Measurements from ENCODE around the gene DAP. TPM values are rescaled to one million over a fixed set of nuclear protein-coding genes. Genes with fewer than 3 reads are reported as not detected.
A peak's percentile ranks its signal among the peaks of the same experiment; 100 is the strongest.

The DAP gene
- total and polyA plus RNA-seq, 7 experiments from 2014 or later: 31.9 to 91.6 (median 43.0) TPM

- POLR2A ChIA-PET: no interaction called here
Measured at GRCh38 chr5:10736808-10737207, 24.2 kb downstream of the DAP start.

DNA sequence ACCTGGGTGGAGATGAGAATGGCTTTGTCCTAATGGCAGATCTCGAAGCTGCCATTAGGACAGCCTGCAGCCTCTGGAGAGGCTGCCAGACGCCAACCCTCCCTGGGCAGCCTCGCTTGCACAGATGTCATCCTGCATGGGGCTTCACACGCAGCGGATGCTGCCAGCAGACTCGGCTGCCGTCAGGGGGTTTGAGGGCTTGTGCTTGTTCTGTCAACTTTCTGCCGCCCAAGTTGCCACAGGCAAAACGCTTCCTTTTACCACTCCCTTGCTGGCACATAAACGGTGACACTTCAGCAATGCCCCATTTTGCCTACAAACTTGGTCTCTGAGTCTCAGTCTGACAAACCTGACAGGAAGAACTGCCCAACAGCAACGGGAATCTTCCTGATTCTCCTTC, 24.7 kb downstream of the DAP start:
- H3K4me3 ChIP-seq (ENCODE audit: low read length): no peak overlapping the region
- peaks cover 14 to 73% (median 42%) of the 10 kb centered on the region in 5 donors for H3K36me3 Mint-ChIP-seq
- H3K9me3 Mint-ChIP-seq: peaks cover 0 to 17% (median 2%) of the 10 kb centered on the region in 11 donors
- H3K27ac Mint-ChIP-seq: no peak overlapping the region
- H3K4me1 ChIP-seq (ENCODE audit: control insufficient read depth in 2 of 2, insufficient read depth in 2 of 2, low read length in 2 of 2): no peaks in the 10 kb centered on the region
- H3K4me3 Mint-ChIP-seq: no peak overlapping the region
- peaks cover 3 to 25% (median 15%) of the 10 kb centered on the region in 7 donors for H3K4me1 Mint-ChIP-seq
- ChIA-PET POLR2A (no interaction called here), CTCF (no interaction called here)
- no peaks in the 10 kb centered on the region for H3K27me3 Mint-ChIP-seq
- peaks cover 0 to 18% (median 0%) of the 10 kb centered on the region in 3 experiments for H3K36me3 ChIP-seq (ENCODE audit: control insufficient read depth in 2 of 3, insufficient read depth in 3 of 3, low read length in 3 of 3)
- H3K9me3 ChIP-seq (ENCODE audit: control insufficient read depth in 2 of 3, low read length in 3 of 3): no peaks in the 10 kb centered on the region
- ATAC-seq (no peak), DNase-seq (no peak)
- H3K27ac ChIP-seq (ENCODE audit: low read depth, low read length): no peak overlapping the region
- H3K27me3 ChIP-seq (ENCODE audit: control insufficient read depth in 2 of 2, insufficient read depth in 2 of 2, low read length in 2 of 2): no peaks in the 10 kb centered on the region
- intact Hi-C loops (cut with micrococcal nuclease): no loop called here

More at GRCh38 chr5:10736808-10737207, 24.2 kb downstream of the DAP start:
- no peaks in the 10 kb centered on the region for H3K4me1 ChIP-seq (ENCODE audit: control insufficient read depth in 2 of 2, insufficient read depth in 2 of 2, low read length in 2 of 2)
- peaks cover 0 to 14% (median 0%) of the 10 kb centered on the region in 3 experiments for H3K36me3 ChIP-seq (ENCODE audit: control insufficient read depth in 2 of 3, insufficient read depth in 3 of 3, low read length in 3 of 3)
- peaks cover 3 to 25% (median 15%) of the 10 kb centered on the region in 7 donors for H3K4me1 Mint-ChIP-seq
- peaks cover 0 to 18% (median 2%) of the 10 kb centered on the region in 11 donors for H3K9me3 Mint-ChIP-seq
- no peak for DNase-seq
- H3K27me3 ChIP-seq (ENCODE audit: control insufficient read depth in 2 of 2, insufficient read depth in 2 of 2, low read length in 2 of 2): no peaks in the 10 kb centered on the region
- ATAC-seq: no peak
- no peaks in the 10 kb centered on the region for H3K27me3 Mint-ChIP-seq
- no peak overlapping the region for H3K27ac Mint-ChIP-seq
- intact Hi-C loops (cut with micrococcal nuclease): no loop called here
- no peak overlapping the region for H3K4me3 ChIP-seq (ENCODE audit: low read length)
- H3K9me3 ChIP-seq (ENCODE audit: control insufficient read depth in 2 of 3, low read length in 3 of 3): no peaks in the 10 kb centered on the region
- CTCF ChIA-PET: no interaction called here
- H3K27ac ChIP-seq (ENCODE audit: low read depth, low read length): no peak overlapping the region
- peaks cover 19 to 78% (median 46%) of the 10 kb centered on the region in 5 donors for H3K36me3 Mint-ChIP-seq
- no peak overlapping the region for H3K4me3 Mint-ChIP-seq

DNA sequence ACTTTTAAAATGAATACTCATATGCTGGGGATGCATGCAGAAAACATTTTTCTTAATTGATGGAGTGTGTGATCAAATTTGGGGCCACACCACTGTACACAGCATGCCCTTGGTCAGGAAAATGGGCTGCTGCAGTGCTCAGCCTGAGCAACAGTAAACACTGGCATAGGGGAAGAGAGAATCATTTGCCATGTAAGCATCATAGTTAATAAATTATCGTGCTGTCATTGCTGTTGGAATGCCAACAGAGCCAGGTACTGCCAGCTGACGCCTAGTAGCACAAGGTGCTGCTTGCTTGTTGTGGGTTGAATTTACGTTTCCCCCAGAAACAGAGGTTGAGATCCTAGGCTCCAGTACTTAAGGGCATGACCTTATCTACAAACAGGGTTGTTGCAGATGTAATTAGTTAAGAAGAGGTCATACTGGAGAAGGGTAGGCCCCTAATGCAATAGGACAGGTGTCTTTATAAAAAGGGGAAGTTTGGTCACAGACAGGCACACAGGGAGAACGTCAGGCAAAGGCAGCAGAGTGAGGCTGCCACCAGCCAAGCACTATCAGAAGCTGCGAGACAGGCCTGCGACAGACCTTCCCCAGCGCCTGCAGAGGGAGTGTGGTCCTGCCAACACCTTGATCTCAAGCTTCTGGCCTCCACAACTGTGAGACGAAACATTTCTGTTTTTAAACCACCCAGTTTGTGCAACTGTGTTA, 25.3 kb downstream of the DAP start:
- CTCF ChIA-PET: no interaction called here
- intact Hi-C loops (cut with micrococcal nuclease): no loop called here
- Histone ChIP-seq H3K4me1 (ENCODE audit: control insufficient read depth in 2 of 2, insufficient read depth in 2 of 2, low read length in 2 of 2) (no peaks in the 10 kb centered on the region), H3K36me3 (ENCODE audit: control insufficient read depth in 2 of 3, insufficient read depth in 3 of 3, low read length in 3 of 3) (peaks cover 0 to 16% (median 0%) of the 10 kb centered on the region in 3 experiments), H3K27ac (ENCODE audit: low read depth, low read length) (no peak overlapping the region), H3K4me3 (ENCODE audit: low read length) (no peak overlapping the region), H3K9me3 (ENCODE audit: control insufficient read depth in 2 of 3, low read length in 3 of 3) (no peaks in the 10 kb centered on the region), H3K27me3 (ENCODE audit: control insufficient read depth in 2 of 2, insufficient read depth in 2 of 2, low read length in 2 of 2) (no peaks in the 10 kb centered on the region)
- POLR2A ChIA-PET: no interaction called here
- Mint-ChIP-seq H3K4me1 (peaks cover 3 to 25% (median 15%) of the 10 kb centered on the region in 7 donors), H3K4me3 (no peak overlapping the region), H3K36me3 (peaks cover 12 to 67% (median 35%) of the 10 kb centered on the region in 5 donors), H3K27ac (peak overlapping the region in 2 of 9 donors; percentile 57 to 61), H3K27me3 (no peaks in the 10 kb centered on the region), H3K9me3 (peaks cover 0 to 11% (median 2%) of the 10 kb centered on the region in 11 donors)
- DNase-seq (no peak), ATAC-seq (peak; percentile 8)

DNA sequence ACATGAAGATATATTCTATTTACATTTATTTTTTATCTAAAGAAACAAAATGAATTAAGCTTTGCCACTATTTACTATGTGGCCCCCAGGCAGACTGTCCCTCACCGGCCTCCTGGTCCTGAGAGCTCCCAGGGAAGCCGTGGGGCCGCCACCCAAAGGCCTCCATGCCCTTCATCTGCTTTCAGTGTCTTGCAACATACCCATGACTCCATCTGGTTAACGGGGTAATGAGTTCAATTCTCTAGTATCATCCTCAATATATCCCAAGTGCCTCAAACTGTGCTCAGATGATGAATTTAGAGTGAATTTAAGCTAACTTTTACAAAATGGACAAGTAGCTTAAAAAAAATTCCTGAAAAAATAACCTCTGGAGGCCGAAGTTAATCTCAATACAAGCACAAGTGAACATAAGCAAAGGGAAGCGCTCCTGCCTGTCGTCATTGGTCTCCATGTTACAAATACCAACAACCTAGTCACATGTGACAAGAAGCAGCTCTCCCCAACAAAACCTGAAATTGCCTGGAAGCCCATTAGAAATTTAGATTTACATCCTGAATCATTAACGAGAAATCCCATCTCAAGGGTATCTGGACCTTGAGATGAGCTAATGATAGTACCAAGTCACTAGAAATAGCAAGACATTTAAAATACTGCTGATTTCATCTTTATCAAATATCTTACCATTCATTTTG, 26.1 kb downstream of the DAP start:
- Mint-ChIP-seq H3K36me3 (peaks cover 12 to 59% (median 28%) of the 10 kb centered on the region in 5 donors), H3K27me3 (no peaks in the 10 kb centered on the region), H3K4me1 (peaks cover 3 to 25% (median 14%) of the 10 kb centered on the region in 7 donors), H3K4me3 (no peak overlapping the region), H3K9me3 (peaks cover 0 to 3% (median under 1%) of the 10 kb centered on the region in 11 donors), H3K27ac (peak overlapping the region in 1 of 9 donors; percentile 61)
- Histone ChIP-seq H3K4me1 (ENCODE audit: control insufficient read depth in 2 of 2, insufficient read depth in 2 of 2, low read length in 2 of 2) (no peaks in the 10 kb centered on the region), H3K4me3 (ENCODE audit: low read length) (no peak overlapping the region), H3K27me3 (ENCODE audit: control insufficient read depth in 2 of 2, insufficient read depth in 2 of 2, low read length in 2 of 2) (no peaks in the 10 kb centered on the region), H3K27ac (ENCODE audit: low read depth, low read length) (no peak overlapping the region), H3K36me3 (ENCODE audit: control insufficient read depth in 2 of 3, insufficient read depth in 3 of 3, low read length in 3 of 3) (peaks cover 0 to 16% (median 0%) of the 10 kb centered on the region in 3 experiments), H3K9me3 (ENCODE audit: control insufficient read depth in 2 of 3, low read length in 3 of 3) (no peaks in the 10 kb centered on the region)
- CTCF ChIA-PET: no interaction called here
- DNase-seq: no peak
- ATAC-seq: no peak
- intact Hi-C loops (cut with micrococcal nuclease): no loop called here
- POLR2A ChIA-PET: no interaction called here

DNA sequence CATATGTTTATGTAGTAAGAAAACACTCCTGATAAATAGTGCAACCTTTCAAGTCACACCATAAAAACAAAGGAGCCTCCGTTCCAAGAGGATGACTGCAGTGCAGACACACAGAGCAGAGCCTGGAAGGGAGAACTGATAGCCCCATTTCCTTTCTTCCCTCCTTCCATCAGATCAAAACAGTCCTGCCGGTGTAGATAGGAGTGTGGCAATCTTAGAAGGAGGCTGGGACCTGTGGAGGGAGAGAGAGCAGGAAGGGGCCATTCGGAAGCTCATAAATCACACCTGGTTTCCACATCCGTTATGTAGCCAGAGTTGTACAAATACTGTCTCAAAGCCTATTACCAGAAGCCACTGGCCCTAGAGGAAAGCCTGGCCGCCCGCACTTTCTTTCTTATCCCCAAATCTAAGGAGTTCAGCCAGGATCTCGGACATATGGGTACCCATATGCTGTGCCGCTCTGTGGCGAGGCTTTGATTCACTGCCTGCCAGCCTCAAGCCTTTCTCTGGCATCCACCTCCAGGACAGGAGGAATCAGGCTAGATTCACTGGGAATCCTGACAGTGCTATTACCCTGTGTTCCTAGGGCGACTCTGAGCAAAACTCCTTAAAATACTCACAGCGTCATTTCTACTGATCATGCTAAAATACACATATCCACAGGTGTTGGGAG, 26.9 kb downstream of the DAP start:
- intact Hi-C loops (cut with micrococcal nuclease): no loop called here
- ATAC-seq (no peak), DNase-seq (no peak)
- CTCF ChIA-PET: no interaction called here
- Histone ChIP-seq H3K4me3 (ENCODE audit: low read length) (no peak overlapping the region), H3K9me3 (ENCODE audit: control insufficient read depth in 2 of 3, low read length in 3 of 3) (no peaks in the 10 kb centered on the region), H3K4me1 (ENCODE audit: control insufficient read depth in 2 of 2, insufficient read depth in 2 of 2, low read length in 2 of 2) (no peaks in the 10 kb centered on the region), H3K27me3 (ENCODE audit: control insufficient read depth in 2 of 2, insufficient read depth in 2 of 2, low read length in 2 of 2) (no peaks in the 10 kb centered on the region), H3K36me3 (ENCODE audit: control insufficient read depth in 2 of 3, insufficient read depth in 3 of 3, low read length in 3 of 3) (peaks cover 0 to 21% (median 0%) of the 10 kb centered on the region in 3 experiments), H3K27ac (ENCODE audit: low read depth, low read length) (no peak overlapping the region)
- Mint-ChIP-seq H3K36me3 (peaks cover 12 to 56% (median 25%) of the 10 kb centered on the region in 5 donors), H3K27ac (peak overlapping the region in 1 of 9 donors; percentile 10), H3K27me3 (no peaks in the 10 kb centered on the region), H3K4me1 (peaks cover 3 to 29% (median 16%) of the 10 kb centered on the region in 7 donors), H3K9me3 (no peaks in the 10 kb centered on the region), H3K4me3 (no peak overlapping the region)
- POLR2A ChIA-PET: no interaction called here

DNA sequence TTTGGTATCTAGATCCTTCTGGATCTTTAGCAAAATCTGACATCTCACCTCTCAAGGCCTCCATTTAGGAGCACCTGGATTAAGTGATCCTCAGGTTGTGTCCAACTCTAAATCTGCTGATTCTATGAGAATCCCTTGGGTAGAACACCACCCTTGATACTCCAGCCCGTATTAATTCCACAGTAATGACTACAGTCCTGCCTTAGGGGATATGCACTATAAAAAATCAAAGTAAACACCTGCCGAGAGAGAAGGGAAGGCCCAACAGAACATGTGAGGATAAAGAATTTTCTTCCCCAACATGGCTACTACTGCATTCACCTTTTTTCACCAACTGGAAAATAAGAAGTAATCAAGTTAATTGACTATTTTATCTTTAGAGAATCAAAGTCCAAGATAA, 27.6 kb downstream of the DAP start:
- peaks cover 3 to 28% (median 13%) of the 10 kb centered on the region in 7 donors for H3K4me1 Mint-ChIP-seq
- Histone ChIP-seq H3K9me3 (ENCODE audit: control insufficient read depth in 2 of 3, low read length in 3 of 3) (no peaks in the 10 kb centered on the region), H3K4me3 (ENCODE audit: low read length) (no peak overlapping the region), H3K27me3 (ENCODE audit: control insufficient read depth in 2 of 2, insufficient read depth in 2 of 2, low read length in 2 of 2) (no peaks in the 10 kb centered on the region), H3K36me3 (ENCODE audit: control insufficient read depth in 2 of 3, insufficient read depth in 3 of 3, low read length in 3 of 3) (peaks cover 0 to 21% (median 0%) of the 10 kb centered on the region in 3 experiments), H3K27ac (ENCODE audit: low read depth, low read length) (no peak overlapping the region), H3K4me1 (ENCODE audit: control insufficient read depth in 2 of 2, insufficient read depth in 2 of 2, low read length in 2 of 2) (no peaks in the 10 kb centered on the region)
- POLR2A ChIA-PET: no interaction called here
- H3K27me3 Mint-ChIP-seq: no peaks in the 10 kb centered on the region
- peaks cover 10 to 57% (median 20%) of the 10 kb centered on the region in 5 donors for H3K36me3 Mint-ChIP-seq
- no peak for DNase-seq
- no peak for ATAC-seq
- no peak overlapping the region for H3K27ac Mint-ChIP-seq
- no peak overlapping the region for H3K4me3 Mint-ChIP-seq
- H3K9me3 Mint-ChIP-seq: no peaks in the 10 kb centered on the region
- CTCF ChIA-PET: no interaction called here
- intact Hi-C loops (cut with micrococcal nuclease): no loop called here

Measured in naive thymus-derived CD4-positive, alpha-beta T cell (primary cell).